HEK293 (cell line): ENCODE data around the gene ALS2CL.

Experiments used
- CTCF ChIA-PET: fragments of 350-600 bp; formaldehyde crosslinking; extraction: SDS; loops from one replicate; lab custom pipeline; 2021; ENCODE audit warnings: antibody characterized with exemption; lab: Yijun Ruan, JAX
- POLR2A ChIA-PET: fragments of 300-600 bp; formaldehyde crosslinking; extraction: SDS; loops from one replicate; lab custom pipeline; 2020; ENCODE audit warnings: antibody characterized with exemption, inconsistent platforms; lab: Yijun Ruan, JAX
- H3K27ac ChIP-seq: fragments of 200-500 bp; sonication (Bioruptor generic); 2 replicates; pipeline ENCODE4 v1.5.1; 2014; ENCODE audit warnings: low read depth, low read length, control low read depth, inconsistent platforms; ENCODE audit errors: extremely low read depth
- H3K36me3 ChIP-seq, 2 experiments: fragments of 200-500 bp in 1 of 2; sonication (Bioruptor generic) in 1 of 2; 1 replicate in 1 of 2; 2 replicates in 1 of 2; pipeline ENCODE4 v1.5.1; 2014 to 2017; ENCODE audit warnings: inconsistent platforms in 2 of 2, low read length in 2 of 2; ENCODE audit not compliant: control insufficient read depth in 2 of 2, insufficient read depth in 1 of 2
- H3K4me1 ChIP-seq: fragments of 200-500 bp; sonication (Bioruptor generic); 2 replicates; pipeline ENCODE4 v1.5.1; 2014; ENCODE audit warnings: mild to moderate bottlenecking, low read length, inconsistent platforms; ENCODE audit not compliant: control insufficient read depth, insufficient read depth
- H3K4me3 ChIP-seq: 2 replicates; pipeline ENCODE4 v1.5.1; 2011; ENCODE audit warnings: low read depth, mild to moderate bottlenecking, control low read depth, low read length, moderate library complexity
- H3K9me3 ChIP-seq: fragments of 200-500 bp; sonication (Bioruptor generic); 2 replicates; pipeline ENCODE4 v1.5.1; 2014; ENCODE audit warnings: low read depth, low read length, inconsistent platforms; ENCODE audit not compliant: control insufficient read depth, insufficient read depth
- WT1 ChIP-seq: fragments of 450-650 bp; formaldehyde crosslinking; IDR thresholded peaks from 2 replicates; pipeline ENCODE4 v1.5.1; 2016; ENCODE audit warnings: missing biosample characterization, missing genetic modification characterization
- YY2 ChIP-seq: fragments of 450-650 bp; formaldehyde crosslinking; IDR thresholded peaks from 2 replicates; pipeline ENCODE4 v1.5.1; 2016; ENCODE audit warnings: missing biosample characterization, missing genetic modification characterization
- ZBTB17 ChIP-seq: fragments of 450-650 bp; formaldehyde crosslinking; IDR thresholded peaks from 2 replicates; pipeline ENCODE4 v1.5.1; 2016; ENCODE audit warnings: missing biosample characterization, missing genetic modification characterization
- ZIC2 ChIP-seq: fragments of 450-650 bp; formaldehyde crosslinking; IDR thresholded peaks from 2 replicates; pipeline ENCODE4 v1.5.1; 2016; ENCODE audit warnings: missing biosample characterization, missing genetic modification characterization
- ZNF140 ChIP-seq: fragments of 450-650 bp; formaldehyde crosslinking; IDR thresholded peaks from 2 replicates; pipeline ENCODE4 v1.5.1; 2016; ENCODE audit warnings: missing biosample characterization, missing genetic modification characterization
- ZNF146 ChIP-seq: fragments of 450-650 bp; formaldehyde crosslinking; IDR thresholded peaks from 2 replicates; pipeline ENCODE4 v1.5.1; 2016; ENCODE audit warnings: missing biosample characterization, missing genetic modification characterization
- ZNF202 ChIP-seq: fragments of 450-650 bp; formaldehyde crosslinking; IDR thresholded peaks from 2 replicates; pipeline ENCODE4 v1.5.1; 2016; ENCODE audit warnings: missing biosample characterization, missing genetic modification characterization, borderline replicate concordance
- ZNF211 ChIP-seq: fragments of 450-650 bp; formaldehyde crosslinking; IDR thresholded peaks from 2 replicates; pipeline ENCODE4 v1.5.1; 2016; ENCODE audit warnings: low read depth, missing biosample characterization, missing genetic modification characterization
- ZNF24 ChIP-seq: fragments of 450-650 bp; formaldehyde crosslinking; IDR thresholded peaks from 2 replicates; pipeline ENCODE4 v1.5.1; 2016; ENCODE audit warnings: missing biosample characterization, missing genetic modification characterization
- ZNF266 ChIP-seq: fragments of 450-650 bp; formaldehyde crosslinking; IDR thresholded peaks from 2 replicates; pipeline ENCODE4 v1.5.1; 2016; ENCODE audit warnings: missing biosample characterization, missing genetic modification characterization, low read depth
- ZNF274 ChIP-seq, 2 experiments: fragments of 200-500 bp in 1 of 2; fragments of 450-650 bp in 1 of 2; sonication (Bioruptor generic) in 1 of 2; formaldehyde crosslinking in 1 of 2; IDR thresholded peaks; 2 replicates each; pipeline versions ENCODE4 v1.5.1 to v1.6.1; 2014 to 2016; ENCODE audit warnings: borderline replicate concordance in 1 of 2, inconsistent platforms in 1 of 2, low read length in 1 of 2, missing biosample characterization in 1 of 2, missing genetic modification characterization in 1 of 2
- ZNF292 ChIP-seq: fragments of 450-650 bp; formaldehyde crosslinking; IDR thresholded peaks from 2 replicates; pipeline ENCODE4 v1.5.1; 2016; ENCODE audit warnings: low read depth, missing biosample characterization, missing genetic modification characterization, borderline replicate concordance
- ZNF324 ChIP-seq: fragments of 450-650 bp; formaldehyde crosslinking; IDR thresholded peaks from 2 replicates; pipeline ENCODE4 v1.5.1; 2016; ENCODE audit warnings: missing biosample characterization, missing genetic modification characterization
- ZNF335 ChIP-seq: fragments of 450-650 bp; formaldehyde crosslinking; conservative IDR thresholded peaks from 2 replicates; pipeline ENCODE4 v1.5.1; 2016; ENCODE audit warnings: missing biosample characterization, missing genetic modification characterization
- ZNF341 ChIP-seq: fragments of 450-650 bp; formaldehyde crosslinking; IDR thresholded peaks from 2 replicates; pipeline ENCODE4; 2016; ENCODE audit warnings: low read depth, missing biosample characterization, missing genetic modification characterization
- ZNF560 ChIP-seq: fragments of 450-650 bp; formaldehyde crosslinking; IDR thresholded peaks from 2 replicates; pipeline ENCODE4 v1.5.1; 2017; ENCODE audit warnings: missing biosample characterization, missing genetic modification characterization, borderline replicate concordance
- ZNF600 ChIP-seq: fragments of 450-650 bp; formaldehyde crosslinking; IDR thresholded peaks from 2 replicates; pipeline ENCODE4 v1.5.1; 2016; ENCODE audit warnings: missing biosample characterization, missing genetic modification characterization
- ZNF777 ChIP-seq: fragments of 450-650 bp; formaldehyde crosslinking; IDR thresholded peaks from 2 replicates; pipeline ENCODE4 v1.5.1; 2017; ENCODE audit warnings: missing biosample characterization, missing genetic modification characterization, borderline replicate concordance
- TF ChIP-seq, protein P1 (sequence below): IDR thresholded peaks from 2 replicates; pipeline ENCODE4 v1.6.1; 2011; ENCODE audit warnings: mild to moderate bottlenecking, low read depth, low read length, borderline replicate concordance
- TF ChIP-seq, protein P2 (sequence below): fragments of 450-650 bp; formaldehyde crosslinking; IDR thresholded peaks from 2 replicates; pipeline ENCODE4 v1.5.1; 2016; ENCODE audit warnings: missing biosample characterization, missing genetic modification characterization
- TF ChIP-seq, protein P3 (sequence below): fragments of 450-650 bp; formaldehyde crosslinking; IDR thresholded peaks from 2 replicates; pipeline ENCODE4 v1.5.1; 2017; ENCODE audit warnings: missing biosample characterization, missing genetic modification characterization
- TF ChIP-seq, protein P4 (sequence below): fragments of 450-650 bp; formaldehyde crosslinking; IDR thresholded peaks from 2 replicates; pipeline ENCODE4 v1.5.1; 2016; ENCODE audit warnings: missing biosample characterization, missing genetic modification characterization, low read depth
- TF ChIP-seq, protein P5 (sequence below): fragments of 450-650 bp; formaldehyde crosslinking; optimal IDR thresholded peaks from 2 replicates; pipeline ENCODE3; 2016; ENCODE audit warnings: missing biosample characterization, mild to moderate bottlenecking, missing genetic modification characterization

Gene ALS2CL

DNA sequence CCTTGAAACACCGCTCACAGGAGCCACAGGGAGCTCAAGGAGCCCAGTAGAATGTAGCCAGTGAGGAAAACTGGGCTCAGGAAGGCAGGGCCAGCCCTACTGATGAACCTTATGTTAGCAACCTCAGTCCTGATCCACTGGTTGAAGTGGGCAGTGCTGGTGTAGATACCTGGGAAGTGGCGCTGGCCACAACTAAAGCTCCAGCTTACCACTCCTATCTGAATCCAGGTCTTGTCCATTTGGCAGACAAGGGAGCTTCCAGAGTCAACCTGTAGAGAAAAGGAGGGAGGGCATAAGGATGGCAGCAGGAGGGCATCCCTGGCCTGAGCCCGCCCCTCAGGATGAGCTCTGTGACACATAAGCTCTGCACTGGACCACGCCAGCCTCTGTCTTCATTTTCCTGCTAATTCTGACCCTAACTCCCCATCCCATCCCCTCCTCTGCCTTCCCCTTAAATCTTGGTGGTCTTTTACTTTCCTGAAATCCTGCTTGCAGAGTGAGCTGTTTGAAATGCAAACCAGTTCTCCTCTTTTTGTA is 26.3 kb upstream of the ALS2CL start:
- TF ChIP-seq ZIC2 (tag by site-specific recombination) (no peak), ZNF292 (no peak), WT1 (no peak), ZNF211 (tag by site-specific recombination) (no peak), ZNF777 (tag by site-specific recombination) (no peak), ZNF600 (tag by site-specific recombination) (no peak), ZNF140 (tag by site-specific recombination) (no peak), YY2 (tag by site-specific recombination) (no peak), ZBTB17 (no peak), ZNF341 (tag by site-specific recombination) (no peak), ZNF335 (no peak)
- TF ChIP-seq, protein P1, sequence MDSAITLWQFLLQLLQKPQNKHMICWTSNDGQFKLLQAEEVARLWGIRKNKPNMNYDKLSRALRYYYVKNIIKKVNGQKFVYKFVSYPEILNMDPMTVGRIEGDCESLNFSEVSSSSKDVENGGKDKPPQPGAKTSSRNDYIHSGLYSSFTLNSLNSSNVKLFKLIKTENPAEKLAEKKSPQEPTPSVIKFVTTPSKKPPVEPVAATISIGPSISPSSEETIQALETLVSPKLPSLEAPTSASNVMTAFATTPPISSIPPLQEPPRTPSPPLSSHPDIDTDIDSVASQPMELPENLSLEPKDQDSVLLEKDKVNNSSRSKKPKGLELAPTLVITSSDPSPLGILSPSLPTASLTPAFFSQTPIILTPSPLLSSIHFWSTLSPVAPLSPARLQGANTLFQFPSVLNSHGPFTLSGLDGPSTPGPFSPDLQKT: no peak
- TF ChIP-seq, protein P2, sequence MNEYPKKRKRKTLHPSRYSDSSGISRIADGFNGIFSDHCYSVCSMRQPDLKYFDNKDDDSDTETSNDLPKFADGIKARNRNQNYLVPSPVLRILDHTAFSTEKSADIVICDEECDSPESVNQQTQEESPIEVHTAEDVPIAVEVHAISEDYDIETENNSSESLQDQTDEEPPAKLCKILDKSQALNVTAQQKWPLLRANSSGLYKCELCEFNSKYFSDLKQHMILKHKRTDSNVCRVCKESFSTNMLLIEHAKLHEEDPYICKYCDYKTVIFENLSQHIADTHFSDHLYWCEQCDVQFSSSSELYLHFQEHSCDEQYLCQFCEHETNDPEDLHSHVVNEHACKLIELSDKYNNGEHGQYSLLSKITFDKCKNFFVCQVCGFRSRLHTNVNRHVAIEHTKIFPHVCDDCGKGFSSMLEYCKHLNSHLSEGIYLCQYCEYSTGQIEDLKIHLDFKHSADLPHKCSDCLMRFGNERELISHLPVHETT (tag by site-specific recombination): no peak
- TF ChIP-seq, protein P3, sequence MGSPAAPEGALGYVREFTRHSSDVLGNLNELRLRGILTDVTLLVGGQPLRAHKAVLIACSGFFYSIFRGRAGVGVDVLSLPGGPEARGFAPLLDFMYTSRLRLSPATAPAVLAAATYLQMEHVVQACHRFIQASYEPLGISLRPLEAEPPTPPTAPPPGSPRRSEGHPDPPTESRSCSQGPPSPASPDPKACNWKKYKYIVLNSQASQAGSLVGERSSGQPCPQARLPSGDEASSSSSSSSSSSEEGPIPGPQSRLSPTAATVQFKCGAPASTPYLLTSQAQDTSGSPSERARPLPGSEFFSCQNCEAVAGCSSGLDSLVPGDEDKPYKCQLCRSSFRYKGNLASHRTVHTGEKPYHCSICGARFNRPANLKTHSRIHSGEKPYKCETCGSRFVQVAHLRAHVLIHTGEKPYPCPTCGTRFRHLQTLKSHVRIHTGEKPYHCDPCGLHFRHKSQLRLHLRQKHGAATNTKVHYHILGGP (tag by site-specific recombination): no peak
- CTCF ChIA-PET: interaction anchor here (0.5 to 0.8 kb wide), 2 partner anchors 14 to 89 kb away, joined by 3 read pairs; no protein-coding TSS in a partner anchor
- H3K9me3 ChIP-seq: no peaks in the 10 kb centered on the region
- H3K4me1 ChIP-seq: no peaks in the 10 kb centered on the region
- no peak overlapping the region for H3K4me3 ChIP-seq
- no peak overlapping the region for H3K27ac ChIP-seq
- POLR2A ChIA-PET: no interaction called here
- no peaks in the 10 kb centered on the region for H3K36me3 ChIP-seq

DNA sequence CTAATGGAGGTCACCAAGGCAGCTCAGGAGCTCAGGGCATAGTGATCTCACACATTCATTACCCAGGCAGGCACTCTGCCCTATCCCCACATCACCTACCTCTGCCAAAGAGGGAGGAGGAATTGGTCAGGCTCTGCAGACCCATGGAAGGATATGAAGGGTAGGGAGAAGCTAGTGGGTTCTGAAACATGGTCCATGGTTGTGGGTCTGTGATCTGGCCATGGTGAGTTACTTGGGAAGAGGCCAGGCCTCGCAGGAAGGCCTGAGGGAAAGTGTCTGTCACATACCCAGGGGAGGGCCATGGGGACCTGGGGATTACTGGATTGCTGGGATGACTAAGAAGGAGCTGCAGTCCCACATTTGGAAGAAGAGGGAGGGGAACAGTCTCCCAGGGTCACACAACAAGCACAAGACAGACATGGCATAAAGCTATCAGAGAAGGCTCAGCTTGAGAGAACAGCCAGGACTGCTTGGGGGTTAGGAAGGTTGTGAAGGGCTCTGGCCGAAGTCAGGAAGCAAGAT is 25.6 kb upstream of the ALS2CL start:
- no peak overlapping the region for H3K27ac ChIP-seq
- CTCF ChIA-PET: interaction anchor here (0.6 kb wide), 1 partner anchor 122 kb away, joined by 3 read pairs; no protein-coding TSS in a partner anchor
- POLR2A ChIA-PET: no interaction called here

DNA sequence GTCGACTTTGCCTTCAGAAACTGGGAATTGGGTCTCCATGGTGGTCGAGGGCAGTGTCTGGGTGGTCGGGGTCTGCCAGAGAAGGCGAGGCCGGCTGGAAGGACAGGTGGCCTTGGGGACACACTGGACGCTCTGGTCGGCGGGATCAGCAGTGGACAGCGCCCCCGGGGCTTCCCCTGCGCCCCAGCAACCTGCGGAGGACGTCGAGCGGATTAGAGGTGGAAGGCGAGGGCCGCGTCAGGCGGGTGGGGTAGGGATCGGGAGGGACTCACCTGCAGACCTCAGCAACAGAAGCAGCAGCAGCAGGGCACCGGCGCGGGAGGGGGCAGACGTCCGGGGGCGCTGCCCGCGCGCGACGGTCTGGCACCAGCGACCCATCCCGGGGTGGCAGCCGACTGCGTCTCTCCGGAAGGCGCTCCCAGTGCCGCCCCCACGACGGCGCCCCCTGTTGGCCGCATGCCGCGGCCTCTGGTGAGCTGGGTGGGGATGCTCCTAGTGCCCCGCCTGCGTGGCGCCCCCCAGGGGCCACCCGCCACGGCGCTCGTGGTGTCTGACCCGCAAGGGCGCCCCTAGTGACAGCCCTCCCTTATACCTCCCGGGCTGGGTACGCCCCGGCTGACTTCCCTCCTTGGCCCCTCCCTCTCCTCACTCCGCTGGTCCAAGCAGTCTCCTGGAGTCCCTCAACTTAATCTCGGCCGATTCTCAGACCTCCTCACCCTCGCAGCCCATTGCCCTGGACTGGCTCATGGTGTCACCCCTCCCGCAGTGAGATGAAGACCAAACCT is 24.2 kb upstream of the ALS2CL start, which contains the start of gene PRSS50:
PRSS50 (minus strand) TSS at position 423 of the 785 bp plus-strand sequence; CDS start at position 378, 45 bp downstream.
- ChIA-PET CTCF (interaction anchor here (0.7 to 0.9 kb wide), 2 partner anchors 11 to 93 kb away, joined by 3 read pairs; no protein-coding TSS in a partner anchor), POLR2A (no interaction called here)
- Histone ChIP-seq H3K4me3 (no peak within 1 kb of the TSS), H3K27ac (no peak within 1 kb of the TSS), H3K36me3 (no peaks in the 10 kb centered on the region), H3K9me3 (no peaks in the 10 kb centered on the region), H3K4me1 (no peaks in the 10 kb centered on the region)
- TF ChIP-seq ZNF202 (tag by site-specific recombination): no peak
- TF ChIP-seq ZNF560 (tag by site-specific recombination): no peak
- TF ChIP-seq, protein P4, sequence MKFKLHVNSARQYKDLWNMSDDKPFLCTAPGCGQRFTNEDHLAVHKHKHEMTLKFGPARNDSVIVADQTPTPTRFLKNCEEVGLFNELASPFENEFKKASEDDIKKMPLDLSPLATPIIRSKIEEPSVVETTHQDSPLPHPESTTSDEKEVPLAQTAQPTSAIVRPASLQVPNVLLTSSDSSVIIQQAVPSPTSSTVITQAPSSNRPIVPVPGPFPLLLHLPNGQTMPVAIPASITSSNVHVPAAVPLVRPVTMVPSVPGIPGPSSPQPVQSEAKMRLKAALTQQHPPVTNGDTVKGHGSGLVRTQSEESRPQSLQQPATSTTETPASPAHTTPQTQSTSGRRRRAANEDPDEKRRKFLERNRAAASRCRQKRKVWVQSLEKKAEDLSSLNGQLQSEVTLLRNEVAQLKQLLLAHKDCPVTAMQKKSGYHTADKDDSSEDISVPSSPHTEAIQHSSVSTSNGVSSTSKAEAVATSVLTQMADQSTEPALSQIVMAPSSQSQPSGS (tag by site-specific recombination): no peak
- no peak for TF ChIP-seq ZNF600 (tag by site-specific recombination)
- no peak for TF ChIP-seq ZNF274 (IDR thresholded peaks at IDR 0.05; ENCODE audit: low read length)
- no peak for TF ChIP-seq ZNF274 (tag by site-specific recombination; IDR thresholded peaks at IDR 0.05; ENCODE audit: borderline replicate concordance)
- TF ChIP-seq, protein P5, sequence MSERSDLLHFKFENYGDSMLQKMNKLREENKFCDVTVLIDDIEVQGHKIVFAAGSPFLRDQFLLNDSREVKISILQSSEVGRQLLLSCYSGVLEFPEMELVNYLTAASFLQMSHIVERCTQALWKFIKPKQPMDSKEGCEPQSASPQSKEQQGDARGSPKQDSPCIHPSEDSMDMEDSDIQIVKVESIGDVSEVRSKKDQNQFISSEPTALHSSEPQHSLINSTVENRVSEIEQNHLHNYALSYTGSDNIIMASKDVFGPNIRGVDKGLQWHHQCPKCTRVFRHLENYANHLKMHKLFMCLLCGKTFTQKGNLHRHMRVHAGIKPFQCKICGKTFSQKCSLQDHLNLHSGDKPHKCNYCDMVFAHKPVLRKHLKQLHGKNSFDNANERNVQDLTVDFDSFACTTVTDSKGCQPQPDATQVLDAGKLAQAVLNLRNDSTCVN (tag by site-specific recombination): no peak

More for the DNA sequence above, 25.6 kb upstream of the ALS2CL start:
- H3K36me3 ChIP-seq: no peaks in the 10 kb centered on the region
- TF ChIP-seq ZNF24 (tag by site-specific recombination) (no peak), ZNF266 (tag by site-specific recombination) (no peak), ZNF146 (no peak), ZNF324 (no peak)
- H3K4me3 ChIP-seq: no peak overlapping the region
- H3K4me1 ChIP-seq: no peaks in the 10 kb centered on the region
- H3K9me3 ChIP-seq: no peaks in the 10 kb centered on the region
